HG03066 (cell line): ENCODE results near the gene SCAMP4.
"Not testable (repeated sequence)": the region's sequence is repeated elsewhere in the genome, so short reads cannot be mapped to it uniquely, and the experiment has no call there.

Source experiments
- ATAC-seq: cut with Tn5 transposase; IDR thresholded peaks from one replicate; pipeline ENCODE4 v1.9.1; 2021; ENCODE audit warnings: low read depth; ENCODE audit not compliant: unreplicated experiment

The SCAMP4 gene

DNA sequence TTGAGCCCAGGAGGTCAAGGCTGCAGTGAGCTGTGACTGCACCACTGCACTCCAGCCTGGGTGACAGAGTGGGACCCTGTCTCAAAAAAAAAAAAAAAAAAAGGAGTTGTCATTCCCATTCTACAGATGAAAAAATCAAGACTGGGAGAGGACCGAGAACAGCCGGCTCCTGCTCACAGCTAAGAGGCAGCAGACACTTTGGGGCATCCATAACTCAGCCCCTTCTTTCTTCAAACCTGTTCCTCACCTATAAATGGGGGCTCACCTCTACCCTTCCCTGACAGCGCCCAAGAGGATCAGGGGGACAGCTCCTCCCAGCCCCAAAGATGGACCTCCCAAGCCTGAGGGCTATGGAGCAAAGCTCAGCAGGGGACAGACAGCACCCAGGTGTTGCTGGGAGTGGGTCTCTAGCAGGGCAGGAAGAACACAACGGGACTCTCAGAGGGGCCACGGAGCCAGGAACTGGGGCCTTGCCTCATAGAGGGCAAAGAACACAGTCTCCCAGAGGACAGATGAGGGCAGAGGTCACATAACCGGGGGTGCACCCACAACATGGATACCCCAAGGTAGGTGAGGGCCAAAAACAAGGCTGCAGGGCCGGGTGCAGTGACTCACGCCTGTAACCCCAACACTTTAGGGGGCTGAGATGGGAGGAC lies 38.4 kb upstream of the SCAMP4 start:
- no peak for ATAC-seq

DNA sequence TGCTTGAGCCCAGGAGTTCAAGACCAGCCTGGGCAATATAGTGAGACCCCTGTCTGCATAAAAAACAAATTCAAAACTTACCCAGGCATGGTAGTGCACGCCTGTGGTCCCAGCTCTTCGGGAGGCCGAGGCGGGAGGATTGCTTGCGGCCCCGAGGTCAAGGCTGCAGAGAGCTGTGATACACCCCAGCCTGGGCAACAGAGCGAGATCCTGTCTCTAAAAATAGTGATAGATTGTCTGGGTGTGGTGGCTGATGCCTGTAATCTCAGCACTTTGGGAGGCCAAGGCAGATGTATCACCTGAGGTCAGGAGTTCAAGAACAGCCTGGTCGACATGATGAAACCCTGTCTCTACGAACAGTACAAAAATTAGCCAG lies 37.9 kb upstream of the SCAMP4 start:
- ATAC-seq, result no peak

DNA sequence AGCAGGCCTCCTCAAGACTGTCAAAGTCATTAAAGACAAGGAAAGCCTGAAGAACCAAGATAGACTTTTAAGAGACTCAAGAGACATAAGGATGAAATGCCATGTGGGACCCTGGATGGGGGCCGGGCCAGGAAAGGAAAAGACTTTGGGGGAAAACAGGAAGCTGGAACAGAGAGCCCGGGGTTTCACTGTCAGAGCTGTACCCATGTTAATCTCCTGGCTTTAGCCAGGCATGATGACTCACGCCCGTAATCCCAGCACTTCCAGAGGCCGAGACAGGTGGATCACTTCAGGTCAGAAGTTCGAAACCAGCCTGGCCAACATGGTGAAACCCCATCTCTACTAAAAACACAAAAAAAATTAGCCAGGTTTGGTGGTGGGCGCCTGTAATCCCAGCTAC lies 36.2 kb upstream of the SCAMP4 start:
- ATAC-seq, result no peak

GRCh38 chr19:1871140-1871597 lies 34.0 kb upstream of the SCAMP4 start:
- ATAC-seq, result no peak

- no peak for ATAC-seq
Measured at GRCh38 chr19:1871630-1872029, 33.6 kb upstream of the SCAMP4 start.

GRCh38 chr19:1872807-1873523 lies 32.2 kb upstream of the SCAMP4 start:
- no peak for ATAC-seq

- no peak for ATAC-seq
Measured at GRCh38 chr19:1873524-1874473, 31.4 kb upstream of the SCAMP4 start.

DNA sequence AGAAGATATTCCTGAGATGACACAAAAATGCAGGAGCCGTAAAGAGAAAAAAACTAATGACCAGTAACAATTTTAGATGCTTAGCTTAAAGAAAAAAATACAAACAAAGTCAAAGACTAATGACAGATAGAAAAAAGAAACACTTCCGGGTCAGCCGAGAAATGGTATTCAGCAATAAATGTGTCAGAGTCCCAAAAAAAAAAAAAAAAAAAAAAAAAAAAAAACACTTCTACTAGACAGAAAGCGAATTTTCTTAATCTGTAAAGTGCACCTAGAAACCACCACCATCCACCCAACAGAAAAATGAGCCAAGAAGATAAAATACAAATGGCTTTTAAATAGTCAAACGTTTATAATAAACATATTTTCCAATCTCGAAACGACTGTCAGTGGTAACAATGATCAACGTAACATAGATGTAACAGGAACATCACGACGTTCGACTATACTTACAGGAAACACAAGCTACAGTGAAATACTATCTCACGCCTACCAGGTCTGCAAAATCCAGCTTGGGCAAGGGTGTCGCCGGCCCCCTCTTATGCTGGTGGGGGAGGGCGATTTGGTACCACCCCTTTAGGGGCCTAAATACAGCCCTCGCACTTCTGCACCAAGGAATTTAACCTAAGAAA lies 30.5 kb upstream of the SCAMP4 start:
- ATAC-seq, result no peak

- ATAC-seq, result not testable (repeated sequence)
Measured at GRCh38 chr19:1875265-1875645, 29.9 kb upstream of the SCAMP4 start.

GRCh38 chr19:1875646-1876495 lies 29.3 kb upstream of the SCAMP4 start:
- ATAC-seq, result peak; percentile 79

- peak; percentile 20 for ATAC-seq
Measured at GRCh38 chr19:1876496-1877279, 28.5 kb upstream of the SCAMP4 start.

DNA sequence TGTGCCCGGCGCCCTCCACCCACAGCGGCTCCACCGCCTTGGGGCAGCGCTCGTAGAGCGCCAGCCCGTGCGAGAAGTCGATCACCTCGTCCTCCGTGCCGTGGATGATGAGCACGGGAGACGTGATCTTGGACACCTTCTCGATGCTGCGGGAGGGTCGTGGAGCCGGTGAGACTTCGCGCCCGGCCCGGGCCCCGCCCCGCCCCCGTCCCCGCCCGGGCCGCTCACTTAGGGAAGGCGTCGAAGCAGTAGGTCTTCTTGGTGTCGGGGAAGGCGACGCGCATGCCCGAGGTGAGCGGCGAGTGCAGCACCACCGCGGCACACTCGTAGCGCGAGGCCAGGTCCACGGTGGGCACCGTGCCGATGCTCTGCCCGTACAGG lies 27.9 kb upstream of the SCAMP4 start:
- ATAC-seq, result not testable (repeated sequence)

DNA sequence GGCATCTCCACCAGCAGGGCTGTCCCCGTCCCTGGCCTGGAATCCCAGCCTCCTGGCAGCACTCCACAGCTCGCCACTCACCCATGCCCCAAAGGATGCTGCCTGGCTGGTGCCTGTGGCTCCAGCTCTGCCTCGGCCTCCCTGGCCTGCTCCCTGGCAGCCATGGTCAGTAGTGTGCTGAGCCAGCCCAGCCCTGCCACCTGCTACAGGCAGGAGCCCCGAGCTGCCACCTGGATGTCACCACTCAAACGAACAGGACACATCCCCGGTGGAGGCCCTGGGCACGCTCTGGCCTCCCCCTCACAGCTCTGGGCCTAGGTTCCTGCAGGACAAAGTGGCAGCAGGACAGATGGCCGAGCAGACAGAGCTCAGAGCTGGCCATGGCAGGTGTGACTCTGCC lies 26.6 kb upstream of the SCAMP4 start:
- not testable (repeated sequence) for ATAC-seq

- not testable (repeated sequence) for ATAC-seq
Measured at GRCh38 chr19:1879982-1880381, 25.2 kb upstream of the SCAMP4 start.

GRCh38 chr19:1880611-1881392 lies 24.4 kb upstream of the SCAMP4 start:
- no peak for ATAC-seq

- ATAC-seq, result not testable (repeated sequence)
Measured at GRCh38 chr19:1881393-1882088, 23.7 kb upstream of the SCAMP4 start.

- ATAC-seq, result no peak
Measured at GRCh38 chr19:1882089-1882785, 23.0 kb upstream of the SCAMP4 start.
